ENCODE data around the gene NXF2.
"Not testable (repeated sequence)": the region's sequence is repeated elsewhere in the genome, so short reads cannot be mapped to it uniquely, and the experiment has no call there.

Gene NXF2

GRCh38 chrX:102246893-102247292 lies at the start of gene NXF2:
Gene NXF2, plus strand, starts transcription at chrX:102247167. Its CDS starts 59,912 bp downstream, at chrX:102307079.
- in situ Hi-C loops (cut with HindIII; ENCODE audit: low pct_unique_long_range_greater_than_20kb, low sequenced_read_pairs); DNase-seq (ENCODE audit: low read depth in 1 of 2, low spot score in 1 of 2): not testable (repeated sequence)

- DNase-seq (ENCODE audit: low read depth in 1 of 2, low spot score in 1 of 2); in situ Hi-C loops (cut with HindIII; ENCODE audit: low pct_unique_long_range_greater_than_20kb, low sequenced_read_pairs): not testable (repeated sequence)
These were observed 39.0 kb upstream of the NXF2 start for GRCh38 chrX:102207940-102208339.

DNA sequence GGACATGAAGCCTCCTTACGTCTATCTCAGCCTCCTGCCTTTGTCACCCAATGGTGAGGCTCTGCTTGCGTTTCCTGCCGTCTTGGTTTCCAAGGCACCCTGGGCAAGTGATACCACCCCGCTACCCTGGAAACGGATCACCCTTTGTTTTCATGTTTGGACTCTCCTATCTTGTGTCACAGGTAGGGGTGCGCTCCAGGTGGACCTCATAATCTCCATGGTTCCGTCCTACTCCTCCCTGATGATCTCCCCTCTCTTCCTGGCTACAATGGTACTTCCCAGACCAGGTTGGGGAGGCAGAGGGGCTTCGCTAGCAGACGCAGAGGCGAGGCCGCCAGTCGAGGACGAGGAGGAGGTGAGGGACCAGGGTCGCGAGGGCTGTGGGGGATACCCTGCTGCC lies 32.0 kb upstream of the NXF2 start, which contains the start of gene TCP11X1:
TSS of gene TCP11X1 (plus strand) at position 316 of the 400 bp plus-strand sequence.
- in situ Hi-C loops (cut with HindIII; ENCODE audit: low pct_unique_long_range_greater_than_20kb, low sequenced_read_pairs); DNase-seq (ENCODE audit: low read depth in 1 of 2, low spot score in 1 of 2): not testable (repeated sequence)

DNA sequence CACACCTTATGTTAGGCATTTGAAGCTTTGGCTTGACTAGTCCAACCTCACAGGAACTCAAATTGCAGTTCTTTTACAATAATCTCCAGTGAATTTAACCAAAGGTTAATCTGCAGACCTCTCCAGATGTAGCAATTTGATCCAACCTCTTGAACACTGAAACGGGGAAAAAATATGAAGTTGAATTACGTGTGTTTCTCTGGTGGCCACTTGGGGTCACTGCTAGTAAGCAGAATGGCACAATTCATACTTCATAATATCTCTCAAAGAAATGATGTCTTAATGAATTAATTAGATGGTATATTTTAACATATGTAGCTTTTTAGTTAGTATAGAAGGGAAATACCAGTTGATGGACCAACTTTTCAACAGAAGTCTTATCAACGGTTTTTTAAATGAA lies 30.5 kb upstream of the NXF2 start:
- in situ Hi-C loops (cut with HindIII; ENCODE audit: low pct_unique_long_range_greater_than_20kb, low sequenced_read_pairs), result not testable (repeated sequence)

DNA sequence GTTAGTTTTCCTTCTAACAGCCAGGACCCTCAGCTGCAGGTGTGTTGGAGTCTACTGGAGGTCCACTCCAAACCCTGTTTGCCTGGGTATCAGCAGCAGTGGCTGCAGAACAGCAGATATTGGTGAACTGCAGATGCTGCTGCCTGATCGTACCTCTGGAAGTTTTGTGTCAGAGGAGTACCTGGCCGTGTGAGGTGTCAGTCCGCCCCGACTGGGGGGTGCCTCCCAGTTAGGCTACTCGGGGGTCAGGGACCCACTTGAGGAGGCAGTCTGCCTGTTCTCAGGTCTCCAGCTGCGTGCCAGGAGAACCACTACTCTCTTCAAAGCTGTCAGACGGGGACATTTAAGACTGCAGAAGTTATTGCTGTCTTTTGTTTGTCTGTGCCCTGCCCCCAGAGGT lies 11.3 kb upstream of the NXF2 start:
- in situ Hi-C loops (cut with HindIII; ENCODE audit: low pct_unique_long_range_greater_than_20kb, low sequenced_read_pairs); DNase-seq (ENCODE audit: low read depth in 1 of 2, low spot score in 1 of 2): not testable (repeated sequence)

More for the DNA sequence above, 30.5 kb upstream of the NXF2 start:
- DNase-seq (ENCODE audit: low read depth in 1 of 2, low spot score in 1 of 2), result not testable (repeated sequence)

DNA sequence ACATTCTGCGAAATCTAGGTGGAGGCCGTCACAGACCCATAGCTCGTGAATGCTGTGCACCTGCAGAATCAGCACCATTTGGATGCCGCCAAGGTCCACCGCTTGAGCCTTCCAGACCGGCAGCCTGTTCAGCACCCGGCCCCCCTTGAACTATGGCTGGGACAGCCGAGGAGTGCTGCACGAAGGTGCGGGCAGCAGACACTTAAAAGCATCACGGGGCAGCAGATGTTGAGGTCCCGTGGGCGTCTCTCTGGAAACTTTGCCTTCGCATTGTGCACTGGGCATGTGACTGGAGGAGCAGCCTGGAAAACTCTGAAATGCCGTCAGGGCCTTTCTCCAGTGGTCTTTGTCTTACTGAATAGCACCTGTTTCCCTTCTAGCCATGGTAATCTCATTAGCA lies 6.7 kb upstream of the NXF2 start:
- in situ Hi-C loops (cut with HindIII; ENCODE audit: low pct_unique_long_range_greater_than_20kb, low sequenced_read_pairs); DNase-seq (ENCODE audit: low read depth in 1 of 2, low spot score in 1 of 2): not testable (repeated sequence)

DNA sequence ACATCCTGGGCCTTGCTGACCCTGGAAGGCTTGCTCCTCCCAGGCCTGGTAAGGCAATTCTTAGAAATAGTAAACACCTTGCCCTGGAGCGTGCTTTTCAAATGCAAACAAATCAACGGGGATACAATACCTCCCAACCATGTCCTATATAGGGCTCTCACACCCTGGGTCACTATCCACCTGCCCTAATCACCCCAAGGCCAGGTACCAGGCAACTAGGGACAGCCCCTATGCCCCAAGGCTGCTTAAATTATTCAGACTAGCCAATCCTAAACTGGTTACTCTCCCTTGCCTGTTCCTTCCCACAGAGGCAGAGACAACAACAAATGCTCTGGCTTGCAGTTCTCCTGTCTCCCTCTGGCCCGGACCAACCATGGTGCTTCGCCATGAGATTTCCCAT lies 25.3 kb downstream of the NXF2 start:
- DNase-seq (ENCODE audit: low read depth in 1 of 2, low spot score in 1 of 2); in situ Hi-C loops (cut with HindIII; ENCODE audit: low pct_unique_long_range_greater_than_20kb, low sequenced_read_pairs): not testable (repeated sequence)

DNA sequence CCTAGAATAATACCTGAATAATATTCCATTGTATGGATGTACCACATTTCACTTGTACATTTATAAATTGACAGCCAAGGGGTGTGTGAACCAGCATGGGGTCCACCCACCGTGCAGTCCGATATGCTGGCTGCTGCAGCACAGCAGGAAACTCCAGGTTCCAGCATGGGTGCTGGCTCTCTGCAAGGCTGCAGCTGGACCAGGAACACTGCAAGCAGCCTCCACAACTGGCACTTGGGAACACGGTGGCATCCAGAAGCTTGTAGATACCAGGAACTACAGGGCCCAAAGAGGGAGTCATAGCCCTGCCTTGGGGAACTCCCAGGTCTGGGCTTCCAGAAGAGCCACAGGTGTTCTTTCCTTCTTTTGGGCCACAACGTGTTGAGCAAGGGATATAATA lies 91.2 kb downstream of the NXF2 start:
- TF ChIP-seq JUND (IDR thresholded peaks at IDR 0.05; ENCODE audit: low read depth), result no peak
- in situ Hi-C loops (cut with HindIII; ENCODE audit: low pct_unique_long_range_greater_than_20kb, low sequenced_read_pairs), result no loop called here
- no peak for DNase-seq (ENCODE audit: low read depth in 1 of 2, low spot score in 1 of 2)

- peak in 1 of 2 experiments; percentile 52 for DNase-seq (ENCODE audit: low read depth in 1 of 2, low spot score in 1 of 2)
- in situ Hi-C loops (cut with HindIII; ENCODE audit: low pct_unique_long_range_greater_than_20kb, low sequenced_read_pairs), result no loop called here
- no peak for TF ChIP-seq JUND (IDR thresholded peaks at IDR 0.05; ENCODE audit: low read depth)
These were observed 92.6 kb downstream of the NXF2 start for GRCh38 chrX:102339312-102340298.

DNA sequence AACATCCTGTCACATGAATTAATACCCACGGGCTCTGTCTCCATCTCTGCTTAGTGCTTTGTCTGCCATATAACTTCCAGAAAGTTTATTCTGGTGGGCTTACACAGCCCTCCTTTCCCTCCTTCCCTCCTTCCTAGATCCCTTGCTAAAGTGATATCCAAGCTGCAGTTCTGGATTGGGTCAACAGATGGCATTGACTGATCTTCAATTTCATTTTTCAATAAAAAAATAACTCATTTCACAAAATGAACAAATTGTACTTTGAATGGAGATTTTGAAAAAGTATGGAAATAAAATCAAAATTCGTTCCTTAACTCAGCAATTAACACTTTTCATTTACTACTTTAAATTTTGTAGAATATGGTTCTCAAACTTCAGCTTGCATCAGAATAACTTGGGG lies 94.9 kb downstream of the NXF2 start:
- DNase-seq (ENCODE audit: low read depth in 1 of 2, low spot score in 1 of 2), result no peak
- no peak for TF ChIP-seq JUND (IDR thresholded peaks at IDR 0.05; ENCODE audit: low read depth)
- in situ Hi-C loops (cut with HindIII; ENCODE audit: low pct_unique_long_range_greater_than_20kb, low sequenced_read_pairs), result no loop called here

DNA sequence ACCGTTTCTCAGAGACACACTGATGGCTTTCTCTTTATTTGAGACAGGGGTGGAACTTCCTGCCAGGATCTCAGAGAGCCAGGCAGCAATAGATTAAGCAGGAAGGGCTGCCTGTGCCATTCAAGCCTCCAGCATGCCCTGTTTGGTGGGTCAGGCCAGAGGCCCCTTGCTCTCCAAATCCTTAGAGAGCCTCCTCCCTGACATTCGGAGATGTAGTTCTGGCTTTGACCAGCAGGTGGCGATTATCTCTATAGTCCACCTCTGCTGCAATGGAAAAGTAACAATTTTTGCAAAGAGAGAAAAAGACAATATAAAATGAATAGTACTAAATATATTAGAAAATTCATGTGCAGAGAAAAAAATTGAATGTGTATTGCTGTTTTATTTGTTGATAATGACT lies 98.9 kb downstream of the NXF2 start:
- TF ChIP-seq JUND (IDR thresholded peaks at IDR 0.05; ENCODE audit: low read depth), result no peak
- DNase-seq (ENCODE audit: low read depth in 1 of 2, low spot score in 1 of 2), result peak in 1 of 2 experiments; percentile 42
- in situ Hi-C loops (cut with HindIII; ENCODE audit: low pct_unique_long_range_greater_than_20kb, low sequenced_read_pairs), result no loop called here
